T-helper 17 cell (primary cell): ENCODE data around the gene CLCN7. TPM values are rescaled to one million over a fixed set of nuclear protein-coding genes. Genes with fewer than 3 reads are reported as not detected.
"Not testable (repeated sequence)": the region's sequence is repeated elsewhere in the genome, so short reads cannot be mapped to it uniquely, and the experiment has no call there.

Experiments
- ATAC-seq: fragments of 150-1000 bp; cut with Tn5 transposase; 2 replicates; pipeline ENCODE4 v1.10.0; 2021; ENCODE audit warnings: mild to moderate bottlenecking, moderate library complexity
- DNase-seq, 3 donors: peaks; one replicate each; pipeline versions ENCODE4 v3.0.0 to v3.0.0-alpha.2; 2020 to 2021
- H3K9me3 ChIP-seq: one replicate; pipeline ENCODE4 v1.7.0; 2013; ENCODE audit warnings: low read length, mild to moderate bottlenecking; ENCODE audit not compliant: control insufficient read depth, poor library complexity, severe bottlenecking
- H3K27ac Mint-ChIP-seq: one replicate; pipeline ENCODE4 v1.8.0; 2022; ENCODE audit warnings: mild to moderate bottlenecking, moderate library complexity, mixed read lengths
- H3K27me3 Mint-ChIP-seq: one replicate; pipeline ENCODE4 v1.8.0; 2022; ENCODE audit warnings: mixed read lengths
- H3K36me3 Mint-ChIP-seq: one replicate; pipeline ENCODE4 v1.8.0; 2022; ENCODE audit warnings: low read depth, mixed read lengths
- H3K4me1 Mint-ChIP-seq: one replicate; pipeline ENCODE4 v1.8.0; 2022; ENCODE audit warnings: mild to moderate bottlenecking, mixed read lengths
- H3K4me3 Mint-ChIP-seq: one replicate; pipeline ENCODE4 v1.8.0; 2022; ENCODE audit warnings: mild to moderate bottlenecking, moderate library complexity, mixed read lengths
- total RNA-seq, 4 donors: library from RNA in 2 of 4; stranded (reverse) in 2 of 4; gene quantifications; one replicate each; pipeline ENCODE4 v1.2.3 and lab custom pipeline; 2022 to 2026

CLCN7 gene
- total RNA-seq, 2 donors from 2014 or later = 93.9 to 113 TPM

- Mint-ChIP-seq H3K27ac (no peak within 1 kb of the TSS), H3K4me1 (peaks cover 9% of the 10 kb centered on the region)
These were observed 13.8 kb upstream of the CLCN7 start, which contains the start of gene PTX4 for GRCh38 chr16:1488619-1489018. PTX4 (minus strand) TSS chr16:1488944; CDS start chr16:1488909, 35 bp downstream.

DNA sequence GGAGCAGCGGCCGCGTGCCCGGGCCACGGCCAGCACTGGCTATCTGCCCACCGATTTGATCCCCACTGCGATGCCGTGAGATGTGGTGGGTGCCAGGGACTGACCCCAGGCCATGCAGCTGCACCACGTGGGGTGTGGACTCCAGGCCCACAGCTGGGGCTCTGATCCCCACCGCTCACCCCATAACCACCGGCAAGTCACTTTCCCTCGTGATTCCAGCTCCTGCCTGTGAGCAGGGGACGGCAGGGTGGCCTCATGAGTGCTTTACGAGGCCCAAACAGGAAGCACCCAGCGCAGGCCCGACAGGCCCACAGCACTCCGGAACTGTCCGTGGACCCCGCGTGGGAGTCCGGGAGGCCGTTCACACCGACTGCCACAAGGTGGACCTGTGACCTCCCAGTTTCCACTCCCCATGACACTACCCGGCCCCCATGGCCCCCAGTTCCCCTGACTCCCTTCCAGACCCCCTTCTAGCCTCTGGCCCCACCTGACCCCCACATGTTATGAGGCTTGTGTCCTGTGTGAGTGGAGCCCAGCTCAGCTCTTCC, 13.3 kb upstream of the CLCN7 start:
- no peaks in the 10 kb centered on the region for H3K36me3 Mint-ChIP-seq
- peaks cover 9% of the 10 kb centered on the region for H3K4me1 Mint-ChIP-seq
- ATAC-seq (no peak), DNase-seq (no peak)
- no peak overlapping the region for H3K27ac Mint-ChIP-seq
- H3K27me3 Mint-ChIP-seq = no peaks in the 10 kb centered on the region
- H3K4me3 Mint-ChIP-seq = no peak overlapping the region
- no peaks in the 10 kb centered on the region for H3K9me3 ChIP-seq

More at GRCh38 chr16:1488619-1489018, 13.8 kb upstream of the CLCN7 start, which contains the start of gene PTX4:
- no peaks in the 10 kb centered on the region for H3K9me3 ChIP-seq
- ATAC-seq (no peak), DNase-seq (no peak)
- H3K4me3 Mint-ChIP-seq = no peak within 1 kb of the TSS
- no peaks in the 10 kb centered on the region for H3K27me3 Mint-ChIP-seq
- H3K36me3 Mint-ChIP-seq = no peaks in the 10 kb centered on the region

DNA sequence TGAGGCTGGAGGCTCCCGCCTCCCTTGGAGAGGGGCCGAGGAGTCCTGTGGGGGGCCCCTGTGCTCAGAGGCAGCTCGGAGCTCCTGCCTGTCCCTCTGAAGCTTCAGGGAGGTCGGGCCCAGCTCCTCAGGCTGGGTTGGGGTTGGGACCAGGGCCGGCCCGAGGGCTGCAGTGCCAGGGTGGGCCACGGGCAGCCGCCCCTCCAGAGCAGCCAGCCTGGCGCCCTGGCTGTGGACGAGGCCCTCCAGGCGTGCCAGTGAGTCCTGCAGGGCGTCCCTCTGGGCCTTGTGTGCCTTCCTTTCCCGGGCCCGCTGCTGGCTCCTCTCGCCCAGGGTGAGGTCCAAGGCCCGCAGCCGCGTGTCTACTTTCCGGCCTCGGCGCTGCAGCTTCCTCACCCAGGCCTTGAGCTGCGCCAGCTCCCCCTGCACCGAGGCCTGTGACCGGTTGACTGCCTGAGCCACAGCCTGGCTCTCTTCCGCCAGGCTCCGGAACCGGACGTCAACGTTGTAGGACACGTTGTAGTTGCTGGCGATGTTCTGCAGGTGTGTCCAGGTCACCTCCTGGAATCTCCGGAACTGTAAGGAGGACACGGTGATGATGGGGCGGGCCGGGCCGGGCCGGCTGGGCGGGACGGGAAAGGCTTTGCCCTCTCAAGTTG, 12.7 kb upstream of the CLCN7 start:
- no peak for ATAC-seq
- Mint-ChIP-seq H3K4me1 (peaks cover 4% of the 10 kb centered on the region), H3K27me3 (no peaks in the 10 kb centered on the region), H3K27ac (no peak overlapping the region), H3K4me3 (no peak overlapping the region), H3K36me3 (no peaks in the 10 kb centered on the region)
- no peak for DNase-seq
- H3K9me3 ChIP-seq = no peaks in the 10 kb centered on the region

GRCh38 chr16:1486551-1487390, 11.9 kb upstream of the CLCN7 start:
- no peaks in the 10 kb centered on the region for H3K36me3 Mint-ChIP-seq
- H3K27ac Mint-ChIP-seq = no peak overlapping the region
- no peaks in the 10 kb centered on the region for H3K27me3 Mint-ChIP-seq
- no peak overlapping the region for H3K4me3 Mint-ChIP-seq
- DNase-seq = no peak
- H3K9me3 ChIP-seq = no peaks in the 10 kb centered on the region
- H3K4me1 Mint-ChIP-seq = peaks cover 2% of the 10 kb centered on the region
- no peak for ATAC-seq

GRCh38 chr16:1485847-1486496, 11.1 kb upstream of the CLCN7 start:
- DNase-seq (no peak), ATAC-seq (no peak)
- Mint-ChIP-seq H3K36me3 (no peaks in the 10 kb centered on the region), H3K4me1 (peaks cover 2% of the 10 kb centered on the region), H3K27ac (no peak overlapping the region), H3K4me3 (no peak overlapping the region), H3K27me3 (no peaks in the 10 kb centered on the region)
- H3K9me3 ChIP-seq = no peaks in the 10 kb centered on the region

GRCh38 chr16:1481906-1482835, 7.3 kb upstream of the CLCN7 start:
- H3K4me1 Mint-ChIP-seq = no peaks in the 10 kb centered on the region
- H3K4me3 Mint-ChIP-seq = no peak overlapping the region
- ATAC-seq (no peak), DNase-seq (no peak)
- no peaks in the 10 kb centered on the region for H3K36me3 Mint-ChIP-seq
- H3K27me3 Mint-ChIP-seq = no peaks in the 10 kb centered on the region
- H3K9me3 ChIP-seq = no peaks in the 10 kb centered on the region
- no peak overlapping the region for H3K27ac Mint-ChIP-seq

DNA sequence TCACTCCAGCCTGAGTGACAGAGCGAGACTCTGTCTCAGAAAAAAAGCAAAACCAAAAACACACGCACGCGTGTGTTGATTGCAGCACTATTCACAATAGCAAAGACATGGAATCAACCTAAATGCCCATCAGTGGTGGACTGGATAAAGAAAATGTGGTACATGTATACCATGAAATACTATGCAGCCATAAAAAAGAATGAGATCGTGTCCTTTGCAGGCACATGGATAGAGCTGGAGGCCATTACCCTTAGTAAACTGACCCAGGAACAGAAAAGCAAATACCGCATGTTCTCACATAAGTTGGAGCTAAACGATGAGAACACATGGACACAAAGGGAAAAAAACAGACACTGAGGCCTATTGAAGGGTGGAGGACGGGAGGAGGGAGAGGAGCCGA, 4.1 kb upstream of the CLCN7 start:
- H3K27ac Mint-ChIP-seq, H3K4me1 Mint-ChIP-seq, DNase-seq, H3K4me3 Mint-ChIP-seq, H3K36me3 Mint-ChIP-seq, H3K9me3 ChIP-seq, H3K27me3 Mint-ChIP-seq, ATAC-seq: not testable (repeated sequence)

DNA sequence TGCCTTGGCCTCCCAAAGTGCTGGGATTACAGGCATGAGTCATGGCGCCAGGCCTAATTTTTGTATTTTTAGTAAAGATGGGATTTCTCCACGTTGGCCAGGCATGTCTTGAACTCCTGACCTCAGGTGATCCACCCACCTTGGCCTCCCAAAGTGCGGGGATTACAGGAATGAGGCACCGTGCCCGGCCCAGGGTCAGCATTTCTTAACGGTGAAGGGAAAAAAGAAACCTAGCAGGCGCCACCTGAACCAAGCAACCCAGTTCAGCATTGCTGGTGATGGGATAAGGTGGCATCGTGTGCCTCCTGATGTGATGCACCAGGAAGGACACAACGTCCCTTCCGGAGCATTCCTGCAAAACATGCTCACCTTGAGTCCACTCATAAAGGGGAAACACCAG, 2.2 kb upstream of the CLCN7 start:
- H3K36me3 Mint-ChIP-seq = no peaks in the 10 kb centered on the region
- no peaks in the 10 kb centered on the region for H3K9me3 ChIP-seq
- peak overlapping the region; percentile 69 for H3K4me3 Mint-ChIP-seq
- peaks cover 11% of the 10 kb centered on the region for H3K4me1 Mint-ChIP-seq
- H3K27me3 Mint-ChIP-seq = no peaks in the 10 kb centered on the region
- ATAC-seq = no peak
- peak overlapping the region; percentile 71 for H3K27ac Mint-ChIP-seq
- DNase-seq = no peak

DNA sequence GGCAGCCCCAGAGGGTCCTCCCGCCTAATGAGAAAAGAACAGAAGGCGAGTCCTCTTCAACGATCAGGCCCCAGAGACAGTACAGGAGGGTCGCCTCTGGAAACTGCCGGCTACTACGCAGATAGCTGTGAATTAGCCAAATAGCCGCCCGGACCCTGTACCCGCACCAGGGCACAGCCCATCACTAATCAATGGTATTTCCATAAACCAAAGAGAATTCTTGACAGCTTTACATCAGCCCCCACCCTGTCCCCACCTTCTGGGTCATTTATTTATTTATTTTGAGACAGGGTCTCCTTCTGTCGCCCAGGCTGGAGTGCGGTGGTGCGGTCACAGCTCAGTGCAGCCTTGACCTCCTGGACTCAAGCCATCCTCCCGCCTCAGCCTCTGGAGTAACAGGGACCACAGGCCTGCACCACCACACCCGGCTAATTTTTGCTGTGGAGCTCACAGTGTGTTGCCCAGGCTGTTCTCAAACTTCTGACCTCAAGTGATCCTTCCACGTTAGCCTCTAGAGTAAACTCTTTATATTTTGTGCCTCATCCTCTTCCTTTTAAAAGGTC, 805 bp upstream of the CLCN7 start:
- Mint-ChIP-seq H3K27me3 (no peaks in the 10 kb centered on the region), H3K27ac (peak overlapping the region; percentile 78), H3K4me1 (peaks cover 16% of the 10 kb centered on the region), H3K4me3 (peak overlapping the region; percentile 78), H3K36me3 (no peaks in the 10 kb centered on the region)
- ATAC-seq = no peak
- no peaks in the 10 kb centered on the region for H3K9me3 ChIP-seq
- no peak for DNase-seq

DNA sequence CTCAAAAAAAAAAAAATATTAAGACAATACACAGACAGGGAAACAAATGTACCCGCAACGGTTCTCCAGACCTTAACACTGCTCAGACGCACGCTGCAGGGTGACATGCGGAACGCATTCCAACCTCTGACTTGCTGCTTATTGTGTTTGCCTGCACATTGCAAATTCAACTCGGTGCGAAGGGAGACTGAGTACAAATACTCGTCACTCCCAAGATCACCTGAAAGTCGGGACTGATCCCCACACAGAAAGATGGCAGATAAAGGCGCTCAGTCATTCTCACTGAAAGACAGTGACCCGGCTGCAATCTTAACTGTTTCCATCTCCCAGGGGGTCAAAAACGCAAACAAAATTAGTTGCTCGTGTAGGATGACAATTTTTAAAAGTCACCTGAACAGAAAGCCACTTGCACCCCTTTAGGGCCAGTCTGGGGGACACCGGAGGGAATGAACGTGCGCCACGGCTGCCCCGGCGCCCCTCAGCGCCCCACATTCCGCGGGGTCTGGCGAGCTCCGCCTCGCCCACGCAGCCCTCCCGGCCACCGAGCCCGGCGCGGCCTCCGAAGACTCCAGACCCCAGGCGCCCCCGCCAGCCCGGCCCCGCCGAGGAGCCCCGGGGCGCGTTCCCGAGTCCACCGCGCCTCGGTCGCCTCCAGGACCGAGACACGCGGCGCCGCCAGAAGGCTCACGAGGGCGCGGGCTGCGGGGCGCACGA, 589 bp downstream of the CLCN7 start:
- ATAC-seq (no peak), DNase-seq (no peak)
- Mint-ChIP-seq H3K36me3 (no peaks in the 10 kb centered on the region), H3K4me1 (peaks cover 25% of the 10 kb centered on the region), H3K27ac (peak overlapping the region; percentile 70), H3K27me3 (no peaks in the 10 kb centered on the region), H3K4me3 (peak overlapping the region; percentile 78)
- no peaks in the 10 kb centered on the region for H3K9me3 ChIP-seq

DNA sequence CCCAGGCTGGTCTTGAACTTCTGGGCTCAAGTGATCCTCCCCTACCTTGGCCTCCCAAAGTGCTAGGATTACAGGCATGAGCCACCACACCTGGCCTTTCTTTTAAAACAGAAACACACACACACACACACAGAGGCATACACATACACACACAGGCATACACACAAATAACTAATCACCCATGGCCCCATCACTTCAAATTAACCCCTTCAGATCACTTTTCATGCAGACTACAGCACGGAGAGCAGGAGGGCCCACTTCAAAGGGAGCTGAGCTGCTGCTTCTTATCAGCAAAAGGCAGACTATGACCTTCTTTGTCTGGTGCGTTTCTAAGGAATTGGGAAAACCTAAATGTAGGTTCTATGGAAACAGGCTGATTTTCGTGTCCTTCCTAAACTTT, 1.9 kb downstream of the CLCN7 start:
- peaks cover 25% of the 10 kb centered on the region for H3K4me1 Mint-ChIP-seq
- ATAC-seq (no peak), DNase-seq (no peak)
- no peaks in the 10 kb centered on the region for H3K27me3 Mint-ChIP-seq
- H3K9me3 ChIP-seq = no peaks in the 10 kb centered on the region
- no peaks in the 10 kb centered on the region for H3K36me3 Mint-ChIP-seq
- H3K4me3 Mint-ChIP-seq = peak overlapping the region; percentile 74
- H3K27ac Mint-ChIP-seq = peak overlapping the region; percentile 70
